Measurements from ENCODE around the gene TIGD1.
"Not testable (repeated sequence)": the region's sequence is repeated elsewhere in the genome, so short reads cannot be mapped to it uniquely, and the experiment has no call there.

TIGD1 gene

GRCh38 chr2:232539298-232540231, 10.8 kb downstream of the TIGD1 start, which contains the start of gene CHRNG:
Gene CHRNG, plus strand, starts transcription at chr2:232539692. Its CDS starts 56 bp downstream, at chr2:232539748.
- peaks cover 19% of the 10 kb centered on the region for H3K4me1 Mint-ChIP-seq
- peaks cover 2% of the 10 kb centered on the region for H3K36me3 Mint-ChIP-seq
- peaks cover 1% of the 10 kb centered on the region for H3K9me3 Mint-ChIP-seq
- ATAC-seq (ENCODE audit: low read depth) = no peak
- no peak within 1 kb of the TSS for H3K4me3 Mint-ChIP-seq
- DNase-seq (ENCODE audit: low spot score in 2 of 2) = no peak
- peaks cover 23% of the 10 kb centered on the region for H3K27me3 Mint-ChIP-seq
- no peak within 1 kb of the TSS for H3K27ac Mint-ChIP-seq

GRCh38 chr2:232538671-232539070, 11.7 kb downstream of the TIGD1 start:
- peaks cover 1% of the 10 kb centered on the region for H3K9me3 Mint-ChIP-seq
- H3K27ac Mint-ChIP-seq = no peak overlapping the region
- peaks cover 19% of the 10 kb centered on the region for H3K4me1 Mint-ChIP-seq
- no peak overlapping the region for H3K4me3 Mint-ChIP-seq
- peaks cover 23% of the 10 kb centered on the region for H3K27me3 Mint-ChIP-seq
- H3K36me3 Mint-ChIP-seq = peaks cover 2% of the 10 kb centered on the region
- ATAC-seq (ENCODE audit: low read depth) (peak; percentile 22), DNase-seq (ENCODE audit: low spot score in 2 of 2) (no peak)

GRCh38 chr2:232537499-232537898, 12.9 kb downstream of the TIGD1 start:
- Mint-ChIP-seq H3K4me3 (no peak overlapping the region), H3K9me3 (peaks cover 1% of the 10 kb centered on the region), H3K27me3 (peaks cover 29% of the 10 kb centered on the region), H3K27ac (no peak overlapping the region), H3K36me3 (no peaks in the 10 kb centered on the region), H3K4me1 (peaks cover 19% of the 10 kb centered on the region)
- ATAC-seq (ENCODE audit: low read depth) = no peak
- no peak for DNase-seq (ENCODE audit: low spot score in 2 of 2)

GRCh38 chr2:232537079-232537478, 13.3 kb downstream of the TIGD1 start:
- Mint-ChIP-seq H3K9me3 (peaks cover 1% of the 10 kb centered on the region), H3K4me3 (no peak overlapping the region), H3K4me1 (peaks cover 19% of the 10 kb centered on the region), H3K27me3 (peaks cover 31% of the 10 kb centered on the region), H3K27ac (no peak overlapping the region), H3K36me3 (no peaks in the 10 kb centered on the region)
- DNase-seq (ENCODE audit: low spot score in 2 of 2) (no peak), ATAC-seq (ENCODE audit: low read depth) (no peak)

GRCh38 chr2:232535761-232536530, 14.4 kb downstream of the TIGD1 start:
- Mint-ChIP-seq H3K4me3 (no peak overlapping the region), H3K27ac (no peak overlapping the region), H3K4me1 (peaks cover 15% of the 10 kb centered on the region), H3K36me3 (no peaks in the 10 kb centered on the region), H3K9me3 (peaks cover 1% of the 10 kb centered on the region), H3K27me3 (peaks cover 34% of the 10 kb centered on the region)
- ATAC-seq (ENCODE audit: low read depth) (no peak), DNase-seq (ENCODE audit: low spot score in 2 of 2) (no peak)

GRCh38 chr2:232534940-232535651, 15.3 kb downstream of the TIGD1 start:
- H3K9me3 Mint-ChIP-seq = peaks cover 1% of the 10 kb centered on the region
- ATAC-seq (ENCODE audit: low read depth) (no peak), DNase-seq (ENCODE audit: low spot score in 2 of 2) (no peak)
- peaks cover 38% of the 10 kb centered on the region for H3K27me3 Mint-ChIP-seq
- H3K4me1 Mint-ChIP-seq = peaks cover 12% of the 10 kb centered on the region
- H3K36me3 Mint-ChIP-seq = no peaks in the 10 kb centered on the region
- H3K27ac Mint-ChIP-seq = no peak overlapping the region
- no peak overlapping the region for H3K4me3 Mint-ChIP-seq

GRCh38 chr2:232533944-232534710, 16.2 kb downstream of the TIGD1 start:
- Mint-ChIP-seq H3K4me1 (peaks cover 10% of the 10 kb centered on the region), H3K4me3 (no peak overlapping the region), H3K9me3 (peaks cover 1% of the 10 kb centered on the region), H3K27ac (no peak overlapping the region), H3K36me3 (no peaks in the 10 kb centered on the region), H3K27me3 (peaks cover 39% of the 10 kb centered on the region)
- no peak for DNase-seq (ENCODE audit: low spot score in 2 of 2)
- no peak for ATAC-seq (ENCODE audit: low read depth)

- not testable (repeated sequence) for ATAC-seq (ENCODE audit: low read depth); H3K36me3 Mint-ChIP-seq; H3K9me3 Mint-ChIP-seq; DNase-seq (ENCODE audit: low spot score in 2 of 2); H3K4me3 Mint-ChIP-seq; H3K27ac Mint-ChIP-seq; H3K4me1 Mint-ChIP-seq
- H3K27me3 Mint-ChIP-seq = peaks cover 40% of the 10 kb centered on the region
Observed at GRCh38 chr2:232532821-232533220, 17.5 kb downstream of the TIGD1 start.

- no peak overlapping the region for H3K4me3 Mint-ChIP-seq
- H3K9me3 Mint-ChIP-seq = peaks cover 1% of the 10 kb centered on the region
- H3K4me1 Mint-ChIP-seq = no peaks in the 10 kb centered on the region
- DNase-seq (ENCODE audit: low spot score in 2 of 2) (no peak), ATAC-seq (ENCODE audit: low read depth) (no peak)
- no peaks in the 10 kb centered on the region for H3K36me3 Mint-ChIP-seq
- peaks cover 41% of the 10 kb centered on the region for H3K27me3 Mint-ChIP-seq
- H3K27ac Mint-ChIP-seq = no peak overlapping the region
Observed at GRCh38 chr2:232532419-232532818, 17.9 kb downstream of the TIGD1 start.

- no peaks in the 10 kb centered on the region for H3K4me1 Mint-ChIP-seq
- no peaks in the 10 kb centered on the region for H3K9me3 Mint-ChIP-seq
- DNase-seq (ENCODE audit: low spot score in 2 of 2) = no peak
- no peak for ATAC-seq (ENCODE audit: low read depth)
- no peak overlapping the region for H3K27ac Mint-ChIP-seq
- H3K4me3 Mint-ChIP-seq = no peak overlapping the region
- H3K27me3 Mint-ChIP-seq = peaks cover 42% of the 10 kb centered on the region
- no peaks in the 10 kb centered on the region for H3K36me3 Mint-ChIP-seq
Observed at GRCh38 chr2:232530626-232531260, 19.6 kb downstream of the TIGD1 start.

GRCh38 chr2:232529806-232530547, 20.4 kb downstream of the TIGD1 start:
- Mint-ChIP-seq H3K4me1 (no peaks in the 10 kb centered on the region), H3K9me3 (no peaks in the 10 kb centered on the region), H3K27ac (no peak overlapping the region), H3K27me3 (peaks cover 40% of the 10 kb centered on the region), H3K4me3 (no peak overlapping the region), H3K36me3 (no peaks in the 10 kb centered on the region)
- ATAC-seq (ENCODE audit: low read depth) = no peak
- no peak for DNase-seq (ENCODE audit: low spot score in 2 of 2)

- H3K27ac Mint-ChIP-seq = no peak overlapping the region
Observed at GRCh38 chr2:232528746-232529460, 21.5 kb downstream of the TIGD1 start.

More at GRCh38 chr2:232528746-232529460, 21.5 kb downstream of the TIGD1 start:
- H3K27me3 Mint-ChIP-seq = peaks cover 47% of the 10 kb centered on the region
- no peaks in the 10 kb centered on the region for H3K36me3 Mint-ChIP-seq
- no peak overlapping the region for H3K4me3 Mint-ChIP-seq
- DNase-seq (ENCODE audit: low spot score in 2 of 2) (no peak), ATAC-seq (ENCODE audit: low read depth) (no peak)
- H3K4me1 Mint-ChIP-seq = peaks cover 5% of the 10 kb centered on the region
- no peaks in the 10 kb centered on the region for H3K9me3 Mint-ChIP-seq
